Right atrium auricular region (tissue), 2 donors: Measurements from ENCODE around the gene VAX1. TPM values are rescaled to one million over a fixed set of nuclear protein-coding genes. Genes with fewer than 3 reads are reported as not detected.
"Not testable (repeated sequence)": the region's sequence is repeated elsewhere in the genome, so short reads cannot be mapped to it uniquely, and the experiment has no call there.

ENCODE experiments used
- DNase-seq: peaks from one replicate; pipeline ENCODE4 v3.0.0-alpha.2; 2019; ENCODE audit warnings: low spot score
- H3K27ac ChIP-seq, 2 donors: fragments of 200-600 bp; sonication (generic); 1 replicate in 1 of 2; 2 replicates in 1 of 2; pipeline ENCODE4 v1.5.1; 2016 to 2019
- H3K27me3 ChIP-seq, 2 donors: fragments of 200-600 bp; sonication (generic); one replicate each; pipeline versions ENCODE4 v1.5.1 to v1.6.0; 2017 to 2019
- H3K36me3 ChIP-seq: fragments of 200-600 bp; sonication (generic); one replicate; pipeline ENCODE4 v1.5.1; 2016
- H3K4me1 ChIP-seq, 2 donors: fragments of 200-600 bp; sonication (generic); one replicate each; pipeline versions ENCODE4 v1.5.1 to v1.6.0; 2017 to 2019
- H3K4me3 ChIP-seq, 2 donors: fragments of 200-600 bp; sonication (generic); 1 replicate in 1 of 2; 2 replicates in 1 of 2; pipeline ENCODE4 v1.5.1; 2017 to 2019; ENCODE audit warnings: mild to moderate bottlenecking in 1 of 2, moderate library complexity in 1 of 2
- H3K9me3 ChIP-seq, 2 donors: fragments of 200-600 bp; sonication (generic); one replicate each; pipeline ENCODE4 v1.5.1; 2019
- microRNA-seq, 2 donors: library from miRNA; unstranded; fragments of <30 nt; microRNA quantifications; one replicate each; pipeline ENCODE4, GENCODE V29; 2016 to 2017; ENCODE audit warnings: borderline number of aligned reads in 2 of 2, borderline replicate concordance in 1 of 2
- total RNA-seq, 2 donors: library from RNA; depleted of rRNA; stranded (reverse); fragments of >200 nt; gene quantifications; one replicate each; pipeline ENCODE4 v1.1.0, GENCODE V29; 2016
- TF ChIP-seq, protein P1 (sequence below), 2 donors: fragments of 200-600 bp; sonication (generic); IDR thresholded peaks; one replicate each; pipeline ENCODE4 v1.5.1; 2019; ENCODE audit warnings: antibody characterized with exemption in 2 of 2

The VAX1 gene
- total RNA-seq, 2 donors from 2014 or later: not detected

DNA sequence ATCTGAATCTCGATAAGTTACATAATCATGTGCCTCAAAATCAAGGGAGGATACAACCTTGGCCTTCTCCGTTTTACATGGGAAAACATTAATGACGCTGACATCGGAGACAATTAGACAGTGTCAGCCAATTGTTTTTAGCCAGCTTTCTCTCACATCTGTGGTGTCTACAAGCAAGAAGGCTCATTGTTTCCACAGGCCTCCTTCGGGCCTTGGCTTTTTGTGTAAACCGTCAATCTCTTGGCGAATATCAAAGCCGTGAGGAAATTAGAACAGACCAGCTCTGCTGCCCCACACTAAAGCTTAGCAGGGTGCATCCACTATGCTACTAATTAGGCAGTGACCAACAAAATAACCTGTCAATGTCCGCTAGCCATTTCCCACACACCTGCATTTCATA lies 43.2 kb downstream of the VAX1 start:
- no peaks in the 10 kb centered on the region for H3K36me3 ChIP-seq
- TF ChIP-seq, protein P1, sequence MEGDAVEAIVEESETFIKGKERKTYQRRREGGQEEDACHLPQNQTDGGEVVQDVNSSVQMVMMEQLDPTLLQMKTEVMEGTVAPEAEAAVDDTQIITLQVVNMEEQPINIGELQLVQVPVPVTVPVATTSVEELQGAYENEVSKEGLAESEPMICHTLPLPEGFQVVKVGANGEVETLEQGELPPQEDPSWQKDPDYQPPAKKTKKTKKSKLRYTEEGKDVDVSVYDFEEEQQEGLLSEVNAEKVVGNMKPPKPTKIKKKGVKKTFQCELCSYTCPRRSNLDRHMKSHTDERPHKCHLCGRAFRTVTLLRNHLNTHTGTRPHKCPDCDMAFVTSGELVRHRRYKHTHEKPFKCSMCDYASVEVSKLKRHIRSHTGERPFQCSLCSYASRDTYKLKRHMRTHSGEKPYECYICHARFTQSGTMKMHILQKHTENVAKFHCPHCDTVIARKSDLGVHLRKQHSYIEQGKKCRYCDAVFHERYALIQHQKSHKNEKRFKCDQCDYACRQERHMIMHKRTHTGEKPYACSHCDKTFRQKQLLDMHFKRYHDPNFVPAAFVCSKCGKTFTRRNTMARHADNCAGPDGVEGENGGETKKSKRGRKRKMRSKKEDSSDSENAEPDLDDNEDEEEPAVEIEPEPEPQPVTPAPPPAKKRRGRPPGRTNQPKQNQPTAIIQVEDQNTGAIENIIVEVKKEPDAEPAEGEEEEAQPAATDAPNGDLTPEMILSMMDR (IDR thresholded peaks at IDR 0.05): no peak
- H3K27ac ChIP-seq: no peak overlapping the region

DNA sequence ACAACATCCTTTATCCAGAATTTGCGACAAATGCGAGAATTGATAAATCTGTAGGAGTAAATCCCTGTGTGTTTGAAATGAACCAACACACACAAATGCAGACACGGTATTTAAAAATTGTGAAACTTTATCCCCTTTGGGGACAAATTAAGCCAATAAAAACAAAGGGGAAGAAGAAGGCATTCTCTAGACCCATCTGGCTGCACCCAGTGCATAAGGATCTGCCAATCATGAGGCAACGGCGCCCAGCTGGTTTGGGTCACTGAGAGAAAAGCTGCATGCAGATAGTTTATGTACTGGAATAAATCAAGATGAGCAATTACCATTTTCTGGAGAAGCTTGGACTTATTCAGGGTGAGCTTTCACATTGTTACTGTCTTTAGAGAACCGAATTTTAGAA lies 45.7 kb downstream of the VAX1 start:
- no peaks in the 10 kb centered on the region for H3K9me3 ChIP-seq
- H3K27me3 ChIP-seq: peaks cover 0 to under 1% of the 10 kb centered on the region in 2 donors
- no peaks in the 10 kb centered on the region for H3K36me3 ChIP-seq
- TF ChIP-seq, protein P1 (IDR thresholded peaks at IDR 0.05): no peak
- no peak overlapping the region for H3K27ac ChIP-seq
- DNase-seq: no peak
- no peak overlapping the region for H3K4me3 ChIP-seq
- H3K4me1 ChIP-seq: no peaks in the 10 kb centered on the region

More for the DNA sequence above, 43.2 kb downstream of the VAX1 start:
- Histone ChIP-seq H3K27me3 (no peaks in the 10 kb centered on the region), H3K4me3 (no peak overlapping the region), H3K9me3 (no peaks in the 10 kb centered on the region), H3K4me1 (no peaks in the 10 kb centered on the region)
- DNase-seq: no peak

DNA sequence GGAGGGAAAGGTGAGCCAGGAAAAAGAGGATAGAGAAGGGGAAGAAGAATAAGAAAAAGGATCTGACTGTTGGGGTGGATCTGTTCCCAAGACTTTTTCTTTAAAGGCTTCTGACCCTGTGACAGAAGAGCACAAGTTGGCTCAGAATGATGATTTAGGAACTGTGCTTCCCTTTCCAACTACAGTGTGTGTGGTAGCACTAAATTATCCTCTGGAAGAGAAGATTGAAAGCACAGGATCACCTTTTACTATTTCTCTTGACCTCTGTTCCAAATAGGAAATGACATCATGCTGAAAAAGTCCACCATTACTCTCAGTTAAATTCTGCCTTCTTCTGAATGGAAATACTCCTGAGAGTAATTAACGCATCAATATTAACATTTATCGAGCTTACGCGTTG lies 47.2 kb downstream of the VAX1 start:
- Histone ChIP-seq H3K4me1 (no peaks in the 10 kb centered on the region), H3K27me3 (peaks cover 0 to 2% of the 10 kb centered on the region in 2 donors), H3K27ac (no peak overlapping the region), H3K36me3 (no peaks in the 10 kb centered on the region), H3K4me3 (no peak overlapping the region), H3K9me3 (no peaks in the 10 kb centered on the region)
- DNase-seq: no peak
- TF ChIP-seq, protein P1 (IDR thresholded peaks at IDR 0.05): no peak

DNA sequence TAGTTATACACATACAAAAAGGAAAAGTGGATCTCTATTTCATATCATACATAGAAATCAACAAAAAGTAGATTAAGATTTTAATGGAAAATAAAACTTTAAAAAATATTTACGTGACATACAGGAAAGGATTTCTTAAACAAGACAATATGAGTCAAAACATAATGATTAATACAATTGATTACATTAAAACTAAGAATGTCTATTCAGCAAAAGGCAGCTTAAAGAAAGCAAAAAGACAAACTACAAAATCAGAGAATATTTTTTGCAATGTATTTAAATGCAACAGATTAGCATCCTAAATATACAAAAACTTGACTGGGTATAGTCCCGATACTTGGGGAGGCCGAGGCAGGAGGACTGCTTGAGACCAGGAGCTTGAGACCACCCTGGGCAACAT lies 50.5 kb downstream of the VAX1 start:
- H3K27me3 ChIP-seq: peaks cover 0 to 2% of the 10 kb centered on the region in 2 donors
- no peaks in the 10 kb centered on the region for H3K9me3 ChIP-seq
- H3K27ac ChIP-seq: no peak overlapping the region
- TF ChIP-seq, protein P1 (IDR thresholded peaks at IDR 0.05): no peak
- H3K4me3 ChIP-seq: no peak overlapping the region
- no peaks in the 10 kb centered on the region for H3K36me3 ChIP-seq
- H3K4me1 ChIP-seq: no peaks in the 10 kb centered on the region
- no peak for DNase-seq

DNA sequence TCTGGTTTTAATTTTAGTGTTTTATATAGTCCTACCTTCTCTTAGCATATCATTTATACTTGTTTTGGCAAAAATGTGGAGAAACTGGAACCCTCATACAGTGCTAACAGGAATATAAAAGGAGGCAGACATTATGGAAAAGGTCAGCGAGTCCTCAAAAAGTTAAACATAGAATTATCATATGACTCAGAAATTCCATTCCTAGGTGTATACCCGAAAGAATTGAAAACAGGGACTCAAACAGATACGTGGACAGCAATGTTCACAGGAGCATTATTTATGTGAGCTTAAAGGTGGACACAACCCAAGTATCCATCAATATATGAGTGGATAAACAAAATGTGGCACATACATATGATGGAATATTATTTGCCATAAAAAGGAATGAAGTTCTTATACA lies 51.5 kb downstream of the VAX1 start:
- Histone ChIP-seq H3K36me3 (no peaks in the 10 kb centered on the region), H3K27me3 (peaks cover 0 to 2% of the 10 kb centered on the region in 2 donors), H3K9me3 (no peaks in the 10 kb centered on the region), H3K27ac (no peak overlapping the region), H3K4me3 (no peak overlapping the region), H3K4me1 (no peaks in the 10 kb centered on the region)
- DNase-seq: no peak
- TF ChIP-seq, protein P1 (IDR thresholded peaks at IDR 0.05): no peak

DNA sequence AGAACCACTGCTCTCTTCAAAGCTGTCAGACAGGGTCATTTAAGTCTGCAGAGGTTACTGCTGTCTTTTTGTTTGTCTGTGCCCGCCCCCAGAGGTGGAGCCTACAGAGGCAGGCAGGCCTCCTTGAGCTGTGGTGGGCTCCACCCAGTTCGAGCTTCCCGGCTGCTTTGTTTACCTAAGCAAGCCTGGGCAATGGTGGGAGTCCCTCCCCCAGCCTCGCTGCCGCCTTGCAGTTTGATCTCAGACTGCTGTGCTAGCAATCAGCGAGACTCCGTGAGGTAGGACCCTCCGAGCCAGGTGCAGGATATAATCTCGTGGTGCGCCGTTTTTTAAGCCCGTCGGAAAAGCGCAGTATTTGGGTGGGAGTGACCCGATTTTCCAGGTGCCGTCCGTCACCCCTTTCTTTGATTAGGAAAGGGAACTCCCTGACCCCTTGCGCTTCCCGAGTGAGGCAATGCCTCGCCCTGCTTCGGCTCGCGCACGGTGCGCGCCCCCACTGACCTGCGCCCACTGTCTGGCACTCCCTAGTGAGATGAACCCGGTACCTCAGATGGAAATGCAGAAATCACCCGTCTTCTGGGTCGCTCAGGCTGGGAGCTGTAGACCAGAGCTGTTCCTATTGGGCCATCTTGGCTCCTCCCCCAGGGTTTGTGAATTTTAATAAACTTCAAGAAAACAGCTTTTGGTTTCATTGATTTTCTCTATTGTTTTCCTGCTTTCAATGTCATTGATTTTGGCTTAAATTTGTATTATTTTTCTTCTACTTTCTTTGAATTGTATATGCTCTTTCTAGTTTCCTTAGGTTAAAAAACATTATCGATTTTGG lies 53.4 kb downstream of the VAX1 start:
- not testable (repeated sequence) for H3K27me3 ChIP-seq, H3K4me1 ChIP-seq, H3K27ac ChIP-seq, H3K9me3 ChIP-seq, H3K36me3 ChIP-seq, H3K4me3 ChIP-seq, DNase-seq

Small RNA genes lying within 50 kb of the gene (microRNA-seq; reads per million reads assigned to microRNA genes)
- gene MIR3663: 0 reads per million in 2 donors

Other genes starting within 250 kb of the VAX1 start
- 1 to 10 TPM; 3.2 to 4.8 TPM for gene SHTN1, start 133.1 kb downstream of the VAX1 start, total RNA-seq
- not detected for gene KCNK18, start 59.2 kb upstream of the VAX1 start, total RNA-seq
- gene SLC18A2, start 102.8 kb upstream of the VAX1 start, total RNA-seq: under 1 TPM in 1 of 2 donors, not detected in 1; 0.22 TPM
- gene PDZD8, start 237.2 kb upstream of the VAX1 start, total RNA-seq: 10 to 100 TPM; 17.7 to 29.4 TPM